ENCODE data around the gene GRIK2.

DNA sequence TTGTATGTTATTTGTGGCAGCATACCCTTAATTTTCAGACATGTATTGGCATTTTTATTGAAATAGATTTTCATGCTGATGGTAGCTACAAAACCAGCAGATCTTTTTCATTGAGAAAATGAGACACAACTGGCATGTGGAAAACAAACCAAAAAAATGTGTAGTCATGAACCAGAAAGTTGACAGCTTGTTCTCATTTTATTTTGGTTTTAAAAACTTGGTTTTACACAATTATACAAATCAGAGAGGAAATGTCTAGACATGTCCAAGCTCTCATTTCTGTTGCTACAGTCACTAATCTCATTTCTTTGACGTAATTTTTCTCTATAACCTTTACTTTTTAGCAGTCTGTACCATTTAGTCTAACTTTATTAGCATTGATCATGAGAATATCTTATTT lies 85.4 kb downstream of the GRIK2 start:
- TF ChIP-seq, protein P1, sequence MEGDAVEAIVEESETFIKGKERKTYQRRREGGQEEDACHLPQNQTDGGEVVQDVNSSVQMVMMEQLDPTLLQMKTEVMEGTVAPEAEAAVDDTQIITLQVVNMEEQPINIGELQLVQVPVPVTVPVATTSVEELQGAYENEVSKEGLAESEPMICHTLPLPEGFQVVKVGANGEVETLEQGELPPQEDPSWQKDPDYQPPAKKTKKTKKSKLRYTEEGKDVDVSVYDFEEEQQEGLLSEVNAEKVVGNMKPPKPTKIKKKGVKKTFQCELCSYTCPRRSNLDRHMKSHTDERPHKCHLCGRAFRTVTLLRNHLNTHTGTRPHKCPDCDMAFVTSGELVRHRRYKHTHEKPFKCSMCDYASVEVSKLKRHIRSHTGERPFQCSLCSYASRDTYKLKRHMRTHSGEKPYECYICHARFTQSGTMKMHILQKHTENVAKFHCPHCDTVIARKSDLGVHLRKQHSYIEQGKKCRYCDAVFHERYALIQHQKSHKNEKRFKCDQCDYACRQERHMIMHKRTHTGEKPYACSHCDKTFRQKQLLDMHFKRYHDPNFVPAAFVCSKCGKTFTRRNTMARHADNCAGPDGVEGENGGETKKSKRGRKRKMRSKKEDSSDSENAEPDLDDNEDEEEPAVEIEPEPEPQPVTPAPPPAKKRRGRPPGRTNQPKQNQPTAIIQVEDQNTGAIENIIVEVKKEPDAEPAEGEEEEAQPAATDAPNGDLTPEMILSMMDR (IDR thresholded peaks at IDR 0.05): no peak
- no peak for TF ChIP-seq FOSL2 (IDR thresholded peaks at IDR 0.05; ENCODE audit: borderline replicate concordance, low read depth)
- TF ChIP-seq, protein P2, sequence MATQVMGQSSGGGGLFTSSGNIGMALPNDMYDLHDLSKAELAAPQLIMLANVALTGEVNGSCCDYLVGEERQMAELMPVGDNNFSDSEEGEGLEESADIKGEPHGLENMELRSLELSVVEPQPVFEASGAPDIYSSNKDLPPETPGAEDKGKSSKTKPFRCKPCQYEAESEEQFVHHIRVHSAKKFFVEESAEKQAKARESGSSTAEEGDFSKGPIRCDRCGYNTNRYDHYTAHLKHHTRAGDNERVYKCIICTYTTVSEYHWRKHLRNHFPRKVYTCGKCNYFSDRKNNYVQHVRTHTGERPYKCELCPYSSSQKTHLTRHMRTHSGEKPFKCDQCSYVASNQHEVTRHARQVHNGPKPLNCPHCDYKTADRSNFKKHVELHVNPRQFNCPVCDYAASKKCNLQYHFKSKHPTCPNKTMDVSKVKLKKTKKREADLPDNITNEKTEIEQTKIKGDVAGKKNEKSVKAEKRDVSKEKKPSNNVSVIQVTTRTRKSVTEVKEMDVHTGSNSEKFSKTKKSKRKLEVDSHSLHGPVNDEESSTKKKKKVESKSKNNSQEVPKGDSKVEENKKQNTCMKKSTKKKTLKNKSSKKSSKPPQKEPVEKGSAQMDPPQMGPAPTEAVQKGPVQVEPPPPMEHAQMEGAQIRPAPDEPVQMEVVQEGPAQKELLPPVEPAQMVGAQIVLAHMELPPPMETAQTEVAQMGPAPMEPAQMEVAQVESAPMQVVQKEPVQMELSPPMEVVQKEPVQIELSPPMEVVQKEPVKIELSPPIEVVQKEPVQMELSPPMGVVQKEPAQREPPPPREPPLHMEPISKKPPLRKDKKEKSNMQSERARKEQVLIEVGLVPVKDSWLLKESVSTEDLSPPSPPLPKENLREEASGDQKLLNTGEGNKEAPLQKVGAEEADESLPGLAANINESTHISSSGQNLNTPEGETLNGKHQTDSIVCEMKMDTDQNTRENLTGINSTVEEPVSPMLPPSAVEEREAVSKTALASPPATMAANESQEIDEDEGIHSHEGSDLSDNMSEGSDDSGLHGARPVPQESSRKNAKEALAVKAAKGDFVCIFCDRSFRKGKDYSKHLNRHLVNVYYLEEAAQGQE (IDR thresholded peaks at IDR 0.05; ENCODE audit: low read depth, low read length): no peak
- TF ChIP-seq, protein P3, sequence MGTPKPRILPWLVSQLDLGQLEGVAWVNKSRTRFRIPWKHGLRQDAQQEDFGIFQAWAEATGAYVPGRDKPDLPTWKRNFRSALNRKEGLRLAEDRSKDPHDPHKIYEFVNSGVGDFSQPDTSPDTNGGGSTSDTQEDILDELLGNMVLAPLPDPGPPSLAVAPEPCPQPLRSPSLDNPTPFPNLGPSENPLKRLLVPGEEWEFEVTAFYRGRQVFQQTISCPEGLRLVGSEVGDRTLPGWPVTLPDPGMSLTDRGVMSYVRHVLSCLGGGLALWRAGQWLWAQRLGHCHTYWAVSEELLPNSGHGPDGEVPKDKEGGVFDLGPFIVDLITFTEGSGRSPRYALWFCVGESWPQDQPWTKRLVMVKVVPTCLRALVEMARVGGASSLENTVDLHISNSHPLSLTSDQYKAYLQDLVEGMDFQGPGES (IDR thresholded peaks at IDR 0.05; ENCODE audit: low read depth, low read length): no peak
- TF ChIP-seq, protein P4, sequence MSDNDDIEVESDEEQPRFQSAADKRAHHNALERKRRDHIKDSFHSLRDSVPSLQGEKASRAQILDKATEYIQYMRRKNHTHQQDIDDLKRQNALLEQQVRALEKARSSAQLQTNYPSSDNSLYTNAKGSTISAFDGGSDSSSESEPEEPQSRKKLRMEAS (IDR thresholded peaks at IDR 0.05; ENCODE audit: low read depth): no peak
- no peak for TF ChIP-seq TAF1 (IDR thresholded peaks at IDR 0.05; ENCODE audit: borderline replicate concordance, low read depth, low read length)
- no peak for TF ChIP-seq NRF1 (IDR thresholded peaks at IDR 0.05; ENCODE audit: low read depth, low read length)
- TF ChIP-seq EZH2phosphoT487 (IDR thresholded peaks at IDR 0.05; ENCODE audit: borderline replicate concordance, low read depth): no peak
- TF ChIP-seq, protein P5, sequence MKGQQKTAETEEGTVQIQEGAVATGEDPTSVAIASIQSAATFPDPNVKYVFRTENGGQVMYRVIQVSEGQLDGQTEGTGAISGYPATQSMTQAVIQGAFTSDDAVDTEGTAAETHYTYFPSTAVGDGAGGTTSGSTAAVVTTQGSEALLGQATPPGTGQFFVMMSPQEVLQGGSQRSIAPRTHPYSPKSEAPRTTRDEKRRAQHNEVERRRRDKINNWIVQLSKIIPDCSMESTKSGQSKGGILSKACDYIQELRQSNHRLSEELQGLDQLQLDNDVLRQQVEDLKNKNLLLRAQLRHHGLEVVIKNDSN (IDR thresholded peaks at IDR 0.05; ENCODE audit: borderline replicate concordance, low read depth): no peak
- TF ChIP-seq, protein P6, sequence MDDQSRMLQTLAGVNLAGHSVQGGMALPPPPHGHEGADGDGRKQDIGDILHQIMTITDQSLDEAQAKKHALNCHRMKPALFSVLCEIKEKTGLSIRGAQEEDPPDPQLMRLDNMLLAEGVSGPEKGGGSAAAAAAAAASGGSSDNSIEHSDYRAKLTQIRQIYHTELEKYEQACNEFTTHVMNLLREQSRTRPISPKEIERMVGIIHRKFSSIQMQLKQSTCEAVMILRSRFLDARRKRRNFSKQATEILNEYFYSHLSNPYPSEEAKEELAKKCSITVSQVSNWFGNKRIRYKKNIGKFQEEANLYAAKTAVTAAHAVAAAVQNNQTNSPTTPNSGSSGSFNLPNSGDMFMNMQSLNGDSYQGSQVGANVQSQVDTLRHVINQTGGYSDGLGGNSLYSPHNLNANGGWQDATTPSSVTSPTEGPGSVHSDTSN (IDR thresholded peaks at IDR 0.05): no peak
- no peak for TF ChIP-seq RFX5 (IDR thresholded peaks at IDR 0.05; ENCODE audit: low read length)
- no peak for TF ChIP-seq EP300 (IDR thresholded peaks at IDR 0.05; ENCODE audit: borderline replicate concordance in 1 of 2, low read depth in 1 of 2, low read length in 1 of 2)
- TF ChIP-seq FOXJ3 (CRISPR knock-in tag; IDR thresholded peaks at IDR 0.05): no peak
- no peak for TF ChIP-seq SMC3 (IDR thresholded peaks at IDR 0.05; ENCODE audit: low read depth, low read length)
